COLO829 (cell line): ENCODE measurements around the gene DEPDC4.

Experiments
- DNase-seq: peaks from one replicate; pipeline ENCODE4 v3.0.0; 2012; ENCODE audit warnings: low spot score

DEPDC4 gene

DNA sequence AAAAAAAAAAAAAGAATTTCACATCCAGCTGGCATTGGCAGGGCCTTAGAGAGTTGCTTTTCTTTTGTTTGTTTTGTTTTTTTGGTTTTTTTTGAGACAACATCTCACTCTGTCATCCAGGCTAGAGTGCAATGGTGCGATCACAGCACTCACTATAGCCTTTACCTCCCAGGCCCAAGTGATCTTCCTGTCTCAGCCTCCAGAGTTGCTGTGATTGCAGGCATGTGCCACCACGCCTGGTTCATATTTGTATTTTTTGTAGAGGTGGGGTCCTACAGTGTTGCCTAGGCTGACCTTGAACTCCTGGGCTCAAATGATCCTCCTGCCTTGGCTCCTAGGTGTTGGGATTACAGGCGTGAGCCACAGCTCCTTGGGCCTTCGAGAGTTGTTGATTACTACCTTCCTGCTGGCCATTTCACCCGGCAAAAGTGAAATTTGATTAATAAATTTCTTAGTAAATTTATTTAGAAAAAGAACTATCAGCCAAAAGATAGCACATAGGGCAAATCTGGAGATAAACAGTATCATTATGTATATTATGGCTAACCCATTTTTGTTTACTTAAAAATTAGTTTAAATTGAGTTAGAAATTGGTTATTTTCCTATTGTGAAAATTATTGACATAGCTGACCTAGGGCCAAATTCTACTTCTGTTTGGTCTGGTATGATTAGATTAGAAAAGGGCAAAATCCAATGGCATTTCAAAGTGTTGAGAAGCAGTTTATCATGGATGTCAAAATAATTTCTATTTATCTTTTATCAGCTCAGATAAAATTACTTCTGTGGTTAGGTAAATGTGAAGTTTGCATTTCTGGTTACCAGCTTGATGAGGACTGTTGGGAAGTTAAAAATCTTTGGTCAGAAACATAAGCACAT is 53.6 kb downstream of the DEPDC4 start:
- no peak for DNase-seq

DNA sequence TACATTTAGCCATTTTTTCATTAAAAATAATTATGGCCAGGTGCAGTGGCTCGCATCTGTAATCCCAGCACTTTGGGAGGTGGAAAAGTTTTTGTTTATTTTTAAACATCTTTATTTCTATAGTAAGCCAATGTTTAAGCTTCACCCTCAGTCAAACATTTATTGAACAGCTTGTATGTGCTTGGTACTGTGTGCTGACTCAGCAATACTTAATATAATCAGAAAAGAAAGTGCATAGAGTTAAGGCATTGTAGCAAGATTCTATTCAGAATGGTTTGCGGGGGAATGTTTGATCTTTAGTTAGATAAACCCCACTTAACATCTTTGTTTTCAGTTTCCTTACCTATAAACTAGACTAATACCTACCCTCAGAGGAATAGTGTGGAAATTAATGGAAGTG is 55.2 kb downstream of the DEPDC4 start:
- no peak for DNase-seq

DNA sequence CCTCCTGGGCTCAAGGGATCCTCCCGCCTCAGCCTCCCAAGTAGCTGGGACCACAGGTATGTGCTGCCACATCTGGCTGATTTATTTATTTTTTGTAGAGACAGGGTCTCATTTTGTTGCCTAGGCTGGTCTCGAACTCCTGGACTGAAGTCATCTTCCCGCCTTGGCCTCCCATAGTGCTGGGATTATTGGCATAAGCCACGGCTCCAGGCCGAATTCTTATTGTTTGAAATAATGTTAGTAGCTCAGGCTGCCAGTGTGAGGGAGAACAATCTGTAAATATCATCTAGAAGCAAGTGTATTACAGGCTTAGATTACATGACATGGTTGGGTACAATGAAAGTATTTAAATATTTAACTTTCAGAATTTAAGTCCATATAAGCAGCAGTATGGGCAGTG is 58.0 kb downstream of the DEPDC4 start:
- DNase-seq = no peak

DNA sequence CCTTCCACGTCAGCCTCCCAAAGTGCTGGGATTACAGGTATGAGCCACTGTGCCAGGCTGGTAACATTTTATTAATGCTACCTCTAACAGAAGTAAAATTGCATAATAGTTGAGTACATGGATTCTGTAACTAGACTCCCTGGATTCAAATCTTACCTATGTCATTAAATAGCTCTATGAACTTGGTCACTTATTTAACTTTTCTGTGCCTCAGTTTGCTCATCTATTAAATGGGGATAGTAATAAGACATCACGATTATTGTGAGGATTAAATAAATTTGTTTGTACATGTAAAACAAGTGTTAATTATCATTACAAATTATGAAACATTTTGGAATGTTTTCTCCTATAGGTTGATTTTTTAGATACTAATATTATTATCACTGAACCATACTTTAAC is 59.6 kb downstream of the DEPDC4 start:
- DNase-seq = no peak

DNA sequence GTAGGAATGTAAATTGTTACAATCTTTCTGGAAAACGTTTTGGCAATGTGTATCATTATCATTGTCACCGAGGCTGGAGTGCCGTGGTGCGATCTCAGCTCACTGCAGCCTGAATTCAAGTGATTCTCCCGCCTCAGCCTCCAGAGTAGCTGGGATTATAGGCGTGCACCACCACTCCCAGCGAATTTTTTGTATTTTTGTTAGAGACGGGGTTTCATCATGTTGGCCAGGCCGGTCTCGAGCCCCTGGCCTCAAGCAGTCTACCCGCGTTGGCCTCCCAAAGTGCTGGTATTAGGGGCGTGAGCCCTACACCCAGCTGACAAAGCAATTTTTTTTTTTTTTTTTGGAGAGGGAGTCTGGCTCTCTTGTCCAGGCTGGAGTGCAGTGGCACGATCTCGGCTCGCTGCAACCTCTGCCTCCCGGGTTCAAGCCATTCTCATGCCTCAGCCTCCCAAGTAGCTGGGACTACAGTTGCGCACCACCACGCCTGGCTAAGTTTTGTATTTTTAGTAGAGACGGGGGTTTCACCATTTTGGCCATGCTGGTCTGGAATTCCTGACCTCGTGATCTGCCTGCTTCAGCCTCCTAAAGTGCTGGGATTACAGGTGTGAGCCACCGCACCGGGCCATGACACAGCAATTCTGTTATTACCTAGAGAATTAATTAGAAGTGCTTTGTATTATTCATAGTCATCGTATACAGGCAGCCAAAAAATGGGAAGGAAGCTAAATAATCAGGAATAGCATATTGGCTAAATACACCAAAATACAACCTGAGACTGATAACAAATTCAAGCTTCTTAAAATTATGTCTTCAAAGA is 65.1 kb downstream of the DEPDC4 start:
- no peak for DNase-seq

DNA sequence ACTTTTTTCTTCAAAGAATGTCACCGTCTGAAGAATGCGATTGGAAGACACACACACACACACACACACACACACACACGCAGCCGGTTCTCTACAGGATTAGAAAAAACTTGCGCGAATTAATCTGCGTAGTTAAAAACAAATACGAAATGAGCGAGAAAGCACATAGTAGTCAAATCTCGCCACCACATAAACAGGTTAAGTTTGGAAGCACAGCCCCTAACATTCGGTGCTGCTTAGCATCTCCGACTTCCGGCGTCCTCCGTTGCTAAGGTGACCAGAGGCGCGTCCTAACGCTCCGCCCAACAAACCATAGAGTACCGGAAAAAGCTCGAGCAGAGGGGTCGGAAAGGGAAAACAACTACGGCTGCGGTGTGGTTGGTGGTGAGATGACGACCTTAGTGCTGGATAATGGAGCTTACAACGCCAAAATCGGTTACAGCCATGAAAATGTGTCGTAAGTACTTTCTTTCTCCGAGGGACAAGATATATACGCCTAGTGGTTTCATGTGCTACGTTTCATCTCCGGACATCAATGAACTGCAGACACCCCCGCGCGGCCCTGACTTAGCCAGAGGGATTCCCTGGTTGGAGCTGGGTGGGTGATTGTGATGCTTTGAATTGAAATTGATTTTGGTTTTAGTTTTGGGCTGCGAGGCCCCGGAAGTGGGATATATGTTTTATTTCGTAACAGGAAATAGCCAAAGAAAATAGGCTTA is 66.3 kb downstream of the DEPDC4 start, which contains the start of gene ACTR6:
TSS of gene ACTR6 (plus strand) at position 353 of the 719 bp plus-strand sequence. CDS start at position 390, 37 bp downstream.
- peak; percentile 96 for DNase-seq

DNA sequence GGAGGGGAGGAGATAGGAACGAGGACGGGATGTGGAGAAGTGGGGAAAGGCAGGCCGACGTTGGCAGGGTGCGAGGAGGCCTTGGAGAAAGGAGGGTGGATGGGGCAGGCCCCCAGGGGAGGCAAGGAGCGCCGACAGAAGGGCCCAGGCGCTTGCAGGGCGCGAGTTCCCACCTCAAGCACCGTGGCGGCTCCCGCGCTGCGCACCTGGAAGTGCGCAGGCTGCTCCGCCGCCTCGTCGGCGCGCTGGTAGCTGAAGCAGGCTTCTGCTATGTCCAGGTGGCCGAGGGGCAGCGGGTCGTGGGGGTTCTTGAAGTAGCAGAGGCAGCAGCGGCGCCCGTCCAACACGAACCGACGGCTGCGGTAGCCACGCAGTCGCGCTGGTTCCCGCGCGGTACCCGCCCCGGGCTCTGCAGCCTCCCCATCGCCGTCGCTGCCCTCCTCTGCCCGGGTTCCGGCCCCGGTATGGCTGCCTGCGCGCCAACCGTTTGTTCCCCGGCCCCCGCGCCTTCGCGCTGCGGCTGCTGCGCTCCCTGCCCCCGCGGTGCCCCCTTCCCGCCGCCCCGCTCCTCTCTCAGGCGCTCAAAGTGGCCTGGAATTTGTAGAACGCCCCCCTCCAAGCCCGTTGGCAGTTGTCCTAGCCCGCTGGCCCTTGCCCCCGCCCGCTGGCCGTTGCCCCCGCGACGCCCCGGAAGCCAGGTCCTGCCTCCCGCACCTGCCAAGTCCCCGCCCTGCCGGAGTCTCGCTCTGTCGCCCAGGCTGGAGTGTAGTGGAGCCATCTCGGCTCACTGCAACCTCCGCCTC is 67.3 kb downstream of the DEPDC4 start:
- peak; percentile 8 for DNase-seq

DNA sequence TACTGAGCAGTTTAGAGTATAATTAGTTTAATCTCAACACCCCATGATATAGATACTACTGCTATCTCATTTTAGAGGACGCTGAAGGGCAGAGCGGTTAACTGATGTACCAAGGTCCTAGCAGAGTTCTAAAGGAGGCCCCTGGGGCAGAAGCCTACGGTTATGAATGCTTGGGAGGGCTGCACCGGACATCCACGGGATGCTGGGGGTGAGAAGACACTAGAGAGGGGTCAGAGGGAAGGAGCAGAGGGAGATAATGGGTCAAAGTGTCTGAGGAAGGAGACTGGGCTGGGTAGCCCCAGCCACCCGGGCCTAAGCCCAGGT is 67.9 kb downstream of the DEPDC4 start:
- no peak for DNase-seq

DNA sequence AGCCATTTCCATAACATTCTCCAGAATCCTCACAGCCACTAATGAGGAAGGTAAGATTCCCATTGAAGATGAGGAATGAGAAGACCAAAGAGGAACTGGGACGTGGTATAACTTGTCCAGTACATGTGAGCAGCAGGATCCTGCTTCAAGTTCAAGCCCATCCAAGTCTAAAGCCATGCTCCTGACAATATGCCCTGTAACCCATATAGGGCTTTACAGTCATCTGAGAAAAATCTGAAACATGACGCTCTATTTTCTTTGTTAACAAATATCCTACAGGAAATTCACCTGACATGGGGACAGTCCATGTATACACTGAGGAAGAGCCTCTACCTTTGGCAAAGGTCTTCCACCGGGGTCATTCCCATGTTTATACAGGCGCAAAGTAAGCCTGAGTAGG is 69.4 kb downstream of the DEPDC4 start:
- DNase-seq = no peak

DNA sequence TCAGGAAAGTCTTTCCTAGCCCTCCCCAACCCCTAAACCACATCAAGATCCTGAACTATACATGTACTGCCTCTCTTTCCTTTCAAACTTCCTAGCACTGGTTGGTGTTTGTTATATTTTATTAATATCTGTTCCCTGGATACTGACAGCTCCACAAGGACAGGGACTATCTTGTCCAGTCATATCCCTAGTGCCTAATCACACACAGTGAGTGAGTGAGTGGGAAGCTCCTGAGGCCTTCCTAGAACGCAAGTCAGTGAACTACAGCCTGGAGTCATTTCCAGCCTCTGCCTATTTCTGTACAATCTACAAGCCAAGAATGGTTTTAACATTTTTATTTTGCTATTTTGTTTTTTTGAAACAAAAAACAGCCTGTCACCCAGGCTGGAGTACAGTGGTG is 73.8 kb downstream of the DEPDC4 start:
- DNase-seq = no peak
